ENCODE data around the gene TAOK1. TPM values are rescaled to one million over a fixed set of nuclear protein-coding genes. Genes with fewer than 3 reads are reported as not detected.

TAOK1 gene
- total RNA-seq, 1 donor from 2014 or later: 42.2 TPM

GRCh38 chr17:29386760-29387159 is 3.4 kb upstream of the TAOK1 start:
- DNase-seq (ENCODE audit: extremely low spot score in 2 of 2): no peak
- Histone ChIP-seq H3K4me3 (no peak overlapping the region), H3K27me3 (no peaks in the 10 kb centered on the region), H3K27ac (no peak overlapping the region), H3K9me3 (no peaks in the 10 kb centered on the region), H3K36me3 (no peaks in the 10 kb centered on the region), H3K4me1 (peaks cover 8% of the 10 kb centered on the region)
- TF ChIP-seq POLR2A (IDR thresholded peaks at IDR 0.05): no peak
- TF ChIP-seq CTCF (IDR thresholded peaks at IDR 0.05): no peak
- TF ChIP-seq POLR2AphosphoS5 (IDR thresholded peaks at IDR 0.05; ENCODE audit: insufficient read depth in 1 of 2, low read depth in 1 of 2): no peak
- intact Hi-C loops (cut with DNase I): no loop called here

GRCh38 chr17:29388937-29389336 is 1.2 kb upstream of the TAOK1 start:
- Histone ChIP-seq H3K36me3 (no peaks in the 10 kb centered on the region), H3K27me3 (no peaks in the 10 kb centered on the region), H3K4me3 (no peak overlapping the region), H3K4me1 (peaks cover 29% of the 10 kb centered on the region), H3K27ac (no peak overlapping the region), H3K9me3 (no peaks in the 10 kb centered on the region)
- TF ChIP-seq POLR2A (IDR thresholded peaks at IDR 0.05) (no peak), POLR2AphosphoS5 (IDR thresholded peaks at IDR 0.05; ENCODE audit: insufficient read depth in 1 of 2, low read depth in 1 of 2) (no peak), CTCF (IDR thresholded peaks at IDR 0.05) (no peak)
- intact Hi-C loops (cut with DNase I): no loop called here
- DNase-seq (ENCODE audit: extremely low spot score in 2 of 2): no peak

GRCh38 chr17:29390851-29391631 is 878 bp downstream of the TAOK1 start:
- no peaks in the 10 kb centered on the region for H3K9me3 ChIP-seq
- no peak for DNase-seq (ENCODE audit: extremely low spot score in 2 of 2)
- H3K4me3 ChIP-seq: peak overlapping the region; percentile 59 to 88
- intact Hi-C loops (cut with DNase I): no loop called here
- no peaks in the 10 kb centered on the region for H3K36me3 ChIP-seq
- H3K27me3 ChIP-seq: no peaks in the 10 kb centered on the region
- TF ChIP-seq CTCF (IDR thresholded peaks at IDR 0.05) (no peak), POLR2AphosphoS5 (IDR thresholded peaks at IDR 0.05; ENCODE audit: insufficient read depth in 1 of 2, low read depth in 1 of 2) (no peak), POLR2A (IDR thresholded peaks at IDR 0.05) (no peak)
- H3K4me1 ChIP-seq: peaks cover 45% of the 10 kb centered on the region
- peak overlapping the region; percentile 97 for H3K27ac ChIP-seq

GRCh38 chr17:29393436-29393835 is 3.3 kb downstream of the TAOK1 start:
- DNase-seq (ENCODE audit: extremely low spot score in 2 of 2): no peak
- TF ChIP-seq CTCF (IDR thresholded peaks at IDR 0.05): no peak
- TF ChIP-seq POLR2AphosphoS5 (IDR thresholded peaks at IDR 0.05; ENCODE audit: insufficient read depth in 1 of 2, low read depth in 1 of 2): peak in 1 of 2 donors; percentile 34
- no peak overlapping the region for H3K27ac ChIP-seq
- no peaks in the 10 kb centered on the region for H3K9me3 ChIP-seq
- intact Hi-C loops (cut with DNase I): no loop called here
- no peak overlapping the region for H3K4me3 ChIP-seq
- no peaks in the 10 kb centered on the region for H3K36me3 ChIP-seq
- H3K4me1 ChIP-seq: peaks cover 45% of the 10 kb centered on the region
- no peaks in the 10 kb centered on the region for H3K27me3 ChIP-seq

GRCh38 chr17:29394761-29395160 is 4.6 kb downstream of the TAOK1 start:
- Histone ChIP-seq H3K27ac (no peak overlapping the region), H3K27me3 (no peaks in the 10 kb centered on the region), H3K4me1 (peaks cover 45% of the 10 kb centered on the region), H3K36me3 (peaks cover 0 to 4% of the 10 kb centered on the region in 2 donors), H3K4me3 (no peak overlapping the region), H3K9me3 (no peaks in the 10 kb centered on the region)
- DNase-seq (ENCODE audit: extremely low spot score in 2 of 2): no peak
- intact Hi-C loops (cut with DNase I): no loop called here
- TF ChIP-seq POLR2AphosphoS5 (IDR thresholded peaks at IDR 0.05; ENCODE audit: insufficient read depth in 1 of 2, low read depth in 1 of 2) (no peak), CTCF (IDR thresholded peaks at IDR 0.05) (no peak), POLR2A (IDR thresholded peaks at IDR 0.05) (no peak)
